ENCODE measurements around the gene GALNS. TPM values are rescaled to one million over a fixed set of nuclear protein-coding genes. Genes with fewer than 3 reads are reported as not detected.

The GALNS gene
- total RNA-seq, 4 donors from 2014 or later: 45.7 to 101 (median 75.6) TPM

GRCh38 chr16:88870608-88871348 lies 14.0 kb upstream of the GALNS start:
- H3K27ac ChIP-seq: no peak overlapping the region
- peak; percentile 51 for DNase-seq
- peaks cover 0 to 4% (median 0%) of the 10 kb centered on the region in 4 donors for H3K4me1 ChIP-seq
- H3K4me3 ChIP-seq: no peak overlapping the region
- no peaks in the 10 kb centered on the region for H3K9me3 ChIP-seq
- WGBS, 2 donors (ENCODE audit: low coverage in 1 of 2): 5 to 31% methylated on average over 4 to 37 of the region's 37 CpGs
- no peaks in the 10 kb centered on the region for H3K36me3 ChIP-seq
- in situ Hi-C loops (cut with MboI; ENCODE audit: low pct_ligation_motif_present in 1 of 4, low pct_unique_long_range_greater_than_20kb in 1 of 4, low sequenced_read_pairs in 3 of 4): no loop called here
- peaks cover 45% of the 10 kb centered on the region for H3K27me3 ChIP-seq
- TF ChIP-seq EP300 (IDR thresholded peaks at IDR 0.05; ENCODE audit: low read depth) (no peak), POLR2AphosphoS5 (IDR thresholded peaks at IDR 0.05) (no peak), CTCF (IDR thresholded peaks at IDR 0.05) (no peak), POLR2A (IDR thresholded peaks at IDR 0.05) (no peak)
- intact Hi-C loops (cut with DNase I; ENCODE audit: low total_unique reads): no loop called here

GRCh38 chr16:88869673-88869980 lies 12.9 kb upstream of the GALNS start:
- 80% methylated on average over 8 of the region's 9 CpGs; no CpG with 5 or more reads in 1 of the 2 donors for WGBS, 2 donors (ENCODE audit: low coverage in 1 of 2)
- Histone ChIP-seq H3K4me3 (no peak overlapping the region), H3K4me1 (peaks cover 0 to 4% (median 0%) of the 10 kb centered on the region in 4 donors), H3K27me3 (peaks cover 45% of the 10 kb centered on the region), H3K27ac (no peak overlapping the region), H3K36me3 (no peaks in the 10 kb centered on the region), H3K9me3 (no peaks in the 10 kb centered on the region)
- no peak for DNase-seq
- TF ChIP-seq EP300 (IDR thresholded peaks at IDR 0.05; ENCODE audit: low read depth) (no peak), CTCF (IDR thresholded peaks at IDR 0.05) (no peak), POLR2AphosphoS5 (IDR thresholded peaks at IDR 0.05) (no peak), POLR2A (IDR thresholded peaks at IDR 0.05) (no peak)
- in situ Hi-C loops (cut with MboI; ENCODE audit: low pct_ligation_motif_present in 1 of 4, low pct_unique_long_range_greater_than_20kb in 1 of 4, low sequenced_read_pairs in 3 of 4): no loop called here
- intact Hi-C loops (cut with DNase I; ENCODE audit: low total_unique reads): no loop called here

- intact Hi-C loops (cut with DNase I; ENCODE audit: low total_unique reads): no loop called here
- WGBS, 2 donors (ENCODE audit: low coverage in 1 of 2): 84 to 89% methylated on average over 7 to 26 of the region's 27 CpGs
- no peak for DNase-seq
- Histone ChIP-seq H3K4me1 (peaks cover 0 to 4% (median 0%) of the 10 kb centered on the region in 4 donors), H3K27ac (no peak overlapping the region), H3K4me3 (no peak overlapping the region), H3K36me3 (no peaks in the 10 kb centered on the region), H3K9me3 (no peaks in the 10 kb centered on the region), H3K27me3 (peaks cover 45% of the 10 kb centered on the region)
- in situ Hi-C loops (cut with MboI; ENCODE audit: low pct_ligation_motif_present in 1 of 4, low pct_unique_long_range_greater_than_20kb in 1 of 4, low sequenced_read_pairs in 3 of 4): no loop called here
- TF ChIP-seq EP300 (IDR thresholded peaks at IDR 0.05; ENCODE audit: low read depth) (no peak), POLR2A (IDR thresholded peaks at IDR 0.05) (no peak), CTCF (IDR thresholded peaks at IDR 0.05) (no peak), POLR2AphosphoS5 (IDR thresholded peaks at IDR 0.05) (no peak)
These were observed 12.4 kb upstream of the GALNS start for GRCh38 chr16:88868974-88869672.

- H3K36me3 ChIP-seq: no peaks in the 10 kb centered on the region
- intact Hi-C loops (cut with DNase I; ENCODE audit: low total_unique reads) (no loop called here), in situ Hi-C loops (cut with MboI; ENCODE audit: low pct_ligation_motif_present in 1 of 4, low pct_unique_long_range_greater_than_20kb in 1 of 4, low sequenced_read_pairs in 3 of 4) (no loop called here)
- WGBS, 2 donors (ENCODE audit: low coverage in 1 of 2): 20 to 79% methylated on average over 1 to 23 of the region's 24 CpGs
- H3K4me3 ChIP-seq: no peak overlapping the region
- DNase-seq: no peak
- peaks cover 0 to 4% (median 0%) of the 10 kb centered on the region in 4 donors for H3K4me1 ChIP-seq
- TF ChIP-seq EP300 (IDR thresholded peaks at IDR 0.05; ENCODE audit: low read depth): no peak
- no peak for TF ChIP-seq CTCF (IDR thresholded peaks at IDR 0.05)
- TF ChIP-seq POLR2AphosphoS5 (IDR thresholded peaks at IDR 0.05): no peak
- no peak for TF ChIP-seq POLR2A (IDR thresholded peaks at IDR 0.05)
- no peak overlapping the region for H3K27ac ChIP-seq
- peaks cover 45% of the 10 kb centered on the region for H3K27me3 ChIP-seq
- no peaks in the 10 kb centered on the region for H3K9me3 ChIP-seq
These were observed 11.0 kb upstream of the GALNS start for GRCh38 chr16:88867581-88868246.
